HT-29 (cell line): ENCODE measurements around the gene RNF224. TPM values are rescaled to one million over a fixed set of nuclear protein-coding genes. Genes with fewer than 3 reads are reported as not detected.
A peak's percentile ranks its signal among the peaks of the same experiment; 100 is the strongest.
"Not testable (repeated sequence)": the region's sequence is repeated elsewhere in the genome, so short reads cannot be mapped to it uniquely, and the experiment has no call there.

Experiments
- DNase-seq: peaks from one replicate; pipeline ENCODE4 v3.0.0-alpha.2; 2015; ENCODE audit warnings: low spot score
- total RNA-seq: library from RNA; depleted of rRNA; stranded (reverse); fragments of >200 nt; shearing (Covaris generic); gene quantifications from 2 replicates; pipeline ENCODE4 v1.2.3, GENCODE V29; 2014

RNF224 gene
- total RNA-seq, 1 experiment from 2014 or later: 0.38 TPM

DNA sequence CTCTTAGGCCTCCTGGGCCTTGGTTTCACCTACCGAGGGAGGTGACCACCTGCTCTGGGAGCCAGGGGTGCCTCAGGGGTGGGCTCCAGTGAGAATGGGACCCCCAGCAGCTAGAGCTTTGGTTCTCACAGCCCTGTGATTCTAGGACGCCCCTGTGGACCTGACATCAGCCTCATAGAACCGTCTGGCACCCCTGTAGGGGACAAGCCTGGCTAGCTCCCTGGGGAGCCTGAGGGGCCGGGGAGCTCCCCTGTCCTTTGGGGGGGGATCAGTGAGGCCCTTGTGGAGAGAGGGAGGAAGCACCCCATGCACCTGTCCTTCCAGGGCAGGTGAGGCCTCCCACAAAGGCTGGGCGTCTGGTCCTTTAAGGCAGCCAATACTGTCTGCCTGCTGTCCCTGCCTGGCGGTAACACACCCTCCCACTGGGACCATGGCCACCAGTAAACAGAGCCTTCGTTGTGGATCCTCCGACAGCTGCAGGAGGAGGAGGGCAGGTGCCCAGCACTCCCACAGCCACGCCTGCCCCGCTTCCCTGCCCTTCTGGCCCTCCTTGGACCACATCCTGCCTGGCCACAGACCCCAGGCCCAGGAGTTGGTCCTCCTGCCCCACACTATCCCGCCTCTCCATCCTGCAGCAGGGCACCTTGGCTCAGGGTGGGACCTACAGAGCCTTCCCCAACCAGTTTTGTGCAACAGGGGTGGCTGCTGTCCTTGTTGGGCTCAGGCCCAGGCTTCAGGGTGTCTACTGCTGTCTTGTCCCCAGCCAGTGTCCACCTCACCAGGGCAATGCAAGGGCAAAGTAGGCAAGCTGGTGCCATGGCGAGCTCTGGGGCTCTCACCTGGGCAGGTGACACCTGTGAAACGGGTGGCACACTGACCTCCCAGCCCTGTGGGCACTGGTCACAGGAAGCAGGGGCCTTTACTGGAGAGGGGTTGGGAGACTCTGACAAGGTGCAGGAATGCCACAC, 10.7 kb downstream of the RNF224 start:
- peak; percentile 62 for DNase-seq

DNA sequence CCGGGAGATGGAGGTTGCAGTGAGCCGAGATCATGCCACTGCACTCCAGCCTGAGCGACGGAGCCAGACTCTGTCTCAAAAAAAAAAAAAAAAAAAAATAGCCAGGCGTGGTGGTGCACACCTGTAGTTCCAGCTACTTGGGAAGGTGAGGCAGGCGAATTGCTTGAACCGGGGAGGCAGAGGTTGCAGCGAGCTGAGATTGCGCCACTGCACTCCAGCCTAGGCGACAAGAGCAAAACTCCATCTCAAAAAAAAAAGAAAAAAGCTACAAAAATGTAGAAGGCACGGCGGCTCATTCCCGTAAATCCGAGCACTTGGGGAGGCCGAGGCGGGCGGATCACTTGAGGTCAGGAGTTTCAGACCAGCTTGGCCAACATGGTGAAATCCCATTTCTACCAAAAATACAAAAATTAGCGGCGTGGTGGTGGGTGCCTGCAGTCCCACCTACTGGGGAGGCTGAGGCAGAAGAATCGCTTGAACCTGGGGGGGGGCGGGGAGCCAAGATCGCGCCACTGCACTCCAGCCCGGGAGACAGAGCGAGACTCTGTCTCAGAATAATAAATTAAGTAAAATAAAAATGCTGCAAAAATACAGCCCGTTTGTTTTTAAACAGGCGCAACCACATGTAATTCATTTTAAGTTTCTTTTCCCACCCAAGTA, 12.4 kb downstream of the RNF224 start:
- DNase-seq: not testable (repeated sequence)

DNA sequence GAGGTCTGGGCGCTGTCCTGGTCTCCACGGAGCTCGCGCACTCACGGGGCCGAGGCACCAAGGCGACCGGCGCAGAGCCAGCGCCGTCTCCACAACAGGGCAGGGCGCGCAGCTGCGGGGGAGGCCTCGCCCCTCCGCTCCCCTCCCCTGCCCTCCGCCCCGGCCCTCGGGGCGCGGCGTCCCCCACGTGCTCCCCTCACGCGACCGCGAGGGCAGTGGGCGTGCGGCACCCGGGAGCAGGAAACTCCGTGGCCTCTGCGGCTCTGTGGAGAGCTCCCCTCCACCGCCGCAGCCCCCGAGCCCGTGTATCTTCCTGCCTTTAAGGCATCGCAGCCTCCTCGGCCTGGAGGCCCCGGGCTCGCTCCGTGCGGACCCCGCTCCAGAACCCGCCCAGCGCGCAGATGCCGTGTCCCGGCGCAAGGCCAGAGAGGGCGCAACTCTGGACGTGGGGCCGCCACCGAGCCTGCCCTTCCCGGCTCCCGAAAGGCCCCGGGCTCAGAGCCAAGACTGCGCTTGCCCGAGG, 13.1 kb downstream of the RNF224 start:
- DNase-seq: peak; percentile 69

DNA sequence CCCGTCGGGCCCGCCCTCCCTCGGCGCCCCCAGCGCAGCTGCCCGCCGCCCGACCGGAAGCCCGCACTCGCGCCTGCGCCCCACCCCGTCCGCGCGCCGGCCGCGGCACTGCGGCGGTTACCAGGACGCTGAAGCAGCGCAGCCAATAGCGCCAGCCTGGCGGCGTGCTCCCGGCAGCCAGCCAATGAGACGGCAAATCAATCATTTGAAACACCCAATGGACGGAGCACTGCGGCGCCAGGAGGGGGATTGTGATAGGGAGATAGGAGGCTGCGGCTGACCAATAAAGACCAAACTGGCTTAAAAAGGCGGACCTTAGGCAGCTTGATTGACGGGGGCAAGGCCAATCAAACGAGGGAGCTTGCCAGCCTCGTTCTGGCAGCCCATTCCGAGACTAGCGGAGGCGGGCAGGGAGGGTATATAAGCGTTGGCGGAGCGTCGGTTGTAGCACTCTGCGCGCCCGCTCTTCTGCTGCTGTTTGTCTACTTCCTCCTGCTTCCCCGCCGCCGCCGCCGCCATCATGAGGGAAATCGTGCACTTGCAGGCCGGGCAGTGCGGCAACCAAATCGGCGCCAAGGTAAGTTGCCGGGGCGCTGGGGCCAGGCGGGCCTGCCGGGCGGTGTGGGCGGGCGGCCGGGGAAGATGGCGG, 13.7 kb downstream of the RNF224 start, which contains the start of gene TUBB4B:
Gene TUBB4B (plus strand): TSS at position 447 of the 649 bp plus-strand sequence. CDS start 74 bp downstream, at position 521.
- DNase-seq: peak; percentile 99

DNA sequence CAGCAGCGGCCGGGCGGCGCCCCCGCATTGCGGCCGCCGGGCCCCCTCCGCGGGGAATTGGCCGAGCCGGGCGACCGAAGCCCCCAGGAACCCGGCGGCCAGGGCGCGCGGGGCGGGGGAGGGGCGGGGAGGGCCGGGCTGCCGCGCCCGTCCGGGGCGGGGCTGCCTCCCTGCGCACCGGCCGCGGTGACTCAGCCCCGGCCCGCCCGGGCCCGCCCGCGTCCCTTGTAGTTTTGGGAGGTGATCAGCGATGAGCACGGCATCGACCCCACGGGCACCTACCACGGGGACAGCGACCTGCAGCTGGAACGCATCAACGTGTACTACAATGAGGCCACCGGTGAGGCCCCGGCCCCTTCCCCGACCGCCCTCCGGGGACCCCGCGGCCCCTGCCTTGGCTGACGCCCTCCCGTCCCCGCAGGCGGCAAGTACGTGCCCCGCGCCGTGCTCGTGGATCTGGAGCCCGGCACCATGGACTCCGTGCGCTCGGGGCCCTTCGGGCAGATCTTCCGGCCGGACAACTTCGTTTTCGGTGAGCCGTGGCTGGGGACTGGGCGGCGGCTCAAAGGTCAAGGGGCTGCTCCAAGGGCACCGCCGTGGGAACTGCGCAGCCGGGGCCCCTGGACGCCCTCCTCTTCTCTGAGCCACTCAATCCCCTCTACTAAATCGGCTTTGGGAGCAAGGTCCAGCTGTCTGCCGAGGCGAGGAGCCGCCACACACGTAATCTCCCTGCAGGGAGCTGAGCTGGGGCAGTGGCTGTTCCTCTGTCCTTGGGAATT, 14.4 kb downstream of the RNF224 start:
- peak; percentile 56 for DNase-seq

DNA sequence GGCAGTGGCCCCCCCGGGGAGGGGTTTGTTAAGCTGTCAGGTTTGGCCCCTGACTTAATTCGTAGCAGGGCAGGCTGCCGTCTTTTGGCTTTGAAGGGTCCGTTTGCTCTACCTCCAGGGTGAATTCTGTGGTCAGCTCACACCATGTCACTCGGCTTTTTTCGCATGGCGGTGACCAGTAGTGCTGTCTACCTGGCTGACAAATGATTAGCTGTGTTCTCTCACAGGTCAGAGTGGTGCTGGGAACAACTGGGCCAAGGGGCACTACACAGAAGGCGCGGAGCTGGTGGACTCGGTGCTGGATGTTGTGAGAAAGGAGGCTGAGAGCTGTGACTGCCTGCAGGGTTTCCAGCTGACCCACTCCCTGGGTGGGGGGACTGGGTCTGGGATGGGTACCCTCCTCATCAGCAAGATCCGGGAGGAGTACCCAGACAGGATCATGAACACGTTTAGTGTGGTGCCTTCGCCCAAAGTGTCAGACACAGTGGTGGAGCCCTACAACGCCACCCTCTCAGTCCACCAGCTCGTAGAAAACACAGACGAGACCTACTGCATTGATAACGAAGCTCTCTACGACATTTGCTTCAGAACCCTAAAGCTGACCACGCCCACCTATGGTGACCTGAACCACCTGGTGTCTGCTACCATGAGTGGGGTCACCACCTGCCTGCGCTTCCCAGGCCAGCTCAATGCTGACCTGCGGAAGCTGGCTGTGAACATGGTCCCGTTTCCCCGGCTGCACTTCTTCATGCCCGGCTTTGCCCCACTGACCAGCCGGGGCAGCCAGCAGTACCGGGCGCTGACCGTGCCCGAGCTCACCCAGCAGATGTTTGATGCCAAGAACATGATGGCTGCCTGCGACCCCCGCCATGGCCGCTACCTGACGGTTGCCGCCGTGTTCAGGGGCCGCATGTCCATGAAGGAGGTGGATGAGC, 15.2 kb downstream of the RNF224 start:
- DNase-seq: no peak

DNA sequence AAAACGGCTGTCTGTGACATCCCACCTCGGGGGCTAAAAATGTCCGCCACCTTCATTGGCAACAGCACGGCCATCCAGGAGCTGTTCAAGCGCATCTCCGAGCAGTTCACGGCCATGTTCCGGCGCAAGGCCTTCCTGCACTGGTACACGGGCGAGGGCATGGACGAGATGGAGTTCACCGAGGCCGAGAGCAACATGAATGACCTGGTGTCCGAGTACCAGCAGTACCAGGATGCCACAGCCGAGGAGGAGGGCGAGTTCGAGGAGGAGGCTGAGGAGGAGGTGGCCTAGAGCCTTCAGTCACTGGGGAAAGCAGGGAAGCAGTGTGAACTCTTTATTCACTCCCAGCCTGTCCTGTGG, 15.9 kb downstream of the RNF224 start:
- not testable (repeated sequence) for DNase-seq

DNA sequence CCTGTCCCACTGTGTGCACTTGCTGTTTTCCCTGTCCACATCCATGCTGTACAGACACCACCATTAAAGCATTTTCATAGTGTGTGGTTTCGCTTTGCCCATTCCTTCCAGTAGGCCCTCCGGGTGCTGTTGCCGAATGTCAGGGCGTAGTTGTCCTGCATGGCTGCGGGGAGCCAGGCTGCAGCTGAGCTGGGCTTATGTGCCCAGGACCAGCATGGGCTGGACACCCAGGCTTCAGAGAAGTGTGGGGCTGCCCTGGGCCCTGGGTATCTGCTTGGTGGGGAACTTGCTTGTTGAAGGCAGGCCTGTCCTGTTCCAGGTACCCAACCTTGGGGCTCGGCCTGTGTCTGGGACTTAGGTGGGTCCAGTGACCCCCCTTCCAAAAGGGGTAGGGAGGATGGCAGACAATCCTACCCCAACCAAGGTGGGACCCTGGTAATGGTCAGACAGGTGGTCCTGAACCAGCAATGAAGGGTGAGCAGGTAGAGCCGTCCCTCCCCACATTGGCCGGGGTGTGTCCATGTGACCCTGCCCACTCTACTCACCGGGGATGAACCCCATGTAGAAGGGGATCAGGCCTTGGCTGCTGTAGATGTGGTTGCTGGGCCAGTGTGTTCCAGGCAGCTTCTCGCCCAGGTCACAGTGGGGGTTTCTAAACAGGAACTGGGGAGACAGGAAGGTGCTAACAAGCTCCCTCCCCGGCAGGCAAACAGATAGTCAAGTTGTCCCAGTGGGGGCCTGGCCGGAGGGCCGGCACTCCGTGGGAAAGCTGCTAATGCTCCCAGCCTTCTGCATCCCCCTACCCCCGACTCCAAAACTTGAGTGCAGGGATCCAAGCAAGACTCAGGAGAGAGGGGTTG, 16.6 kb downstream of the RNF224 start:
- DNase-seq: peak; percentile 61

DNA sequence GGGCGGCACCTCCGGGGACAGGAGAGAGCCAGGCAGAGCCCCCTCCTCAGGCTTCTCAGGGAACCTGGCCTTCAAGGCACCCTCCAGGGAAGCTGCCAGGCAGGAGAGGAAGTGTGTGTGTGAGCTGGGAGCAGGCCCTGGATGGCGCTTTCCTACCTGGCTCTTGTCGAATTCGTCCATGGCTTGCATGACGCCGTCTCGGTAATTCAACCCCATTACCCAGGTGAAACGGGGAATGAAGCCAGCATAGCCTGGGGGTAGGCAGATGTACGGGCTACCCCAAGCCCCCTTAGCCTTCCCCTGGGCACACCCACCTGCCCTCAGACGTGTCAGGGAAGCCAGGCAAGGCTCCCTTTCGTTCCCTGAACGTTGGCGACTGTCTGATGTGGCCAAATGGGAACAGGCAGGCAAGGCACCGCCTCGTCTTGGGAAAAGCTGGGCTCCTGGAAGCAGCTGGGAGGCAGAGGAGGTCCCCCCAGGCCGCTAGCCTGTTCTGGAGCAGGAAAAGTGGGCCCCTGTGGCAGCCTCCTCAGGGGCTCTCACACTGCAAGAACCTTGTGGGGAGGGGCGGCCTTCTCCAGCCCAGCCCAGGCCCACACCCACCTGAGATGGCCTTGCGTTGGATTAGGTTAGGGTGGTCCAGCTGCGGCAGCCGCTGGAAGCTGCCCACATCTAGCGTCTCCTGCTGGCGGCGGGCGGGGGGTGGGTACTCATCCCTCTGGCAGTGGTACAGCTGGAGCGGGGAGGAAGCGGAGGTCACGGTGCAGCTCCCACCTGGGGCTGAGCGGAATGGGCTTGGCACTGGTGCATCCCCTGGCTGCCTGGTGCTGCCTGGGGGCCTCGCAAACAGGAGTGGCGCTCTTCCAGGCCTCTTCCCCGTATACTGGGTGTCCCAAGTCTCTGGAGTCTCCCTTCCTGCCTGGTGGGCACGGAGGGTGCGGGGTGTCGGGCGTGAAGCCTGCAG, 17.5 kb downstream of the RNF224 start:
- DNase-seq: peak; percentile 57

DNA sequence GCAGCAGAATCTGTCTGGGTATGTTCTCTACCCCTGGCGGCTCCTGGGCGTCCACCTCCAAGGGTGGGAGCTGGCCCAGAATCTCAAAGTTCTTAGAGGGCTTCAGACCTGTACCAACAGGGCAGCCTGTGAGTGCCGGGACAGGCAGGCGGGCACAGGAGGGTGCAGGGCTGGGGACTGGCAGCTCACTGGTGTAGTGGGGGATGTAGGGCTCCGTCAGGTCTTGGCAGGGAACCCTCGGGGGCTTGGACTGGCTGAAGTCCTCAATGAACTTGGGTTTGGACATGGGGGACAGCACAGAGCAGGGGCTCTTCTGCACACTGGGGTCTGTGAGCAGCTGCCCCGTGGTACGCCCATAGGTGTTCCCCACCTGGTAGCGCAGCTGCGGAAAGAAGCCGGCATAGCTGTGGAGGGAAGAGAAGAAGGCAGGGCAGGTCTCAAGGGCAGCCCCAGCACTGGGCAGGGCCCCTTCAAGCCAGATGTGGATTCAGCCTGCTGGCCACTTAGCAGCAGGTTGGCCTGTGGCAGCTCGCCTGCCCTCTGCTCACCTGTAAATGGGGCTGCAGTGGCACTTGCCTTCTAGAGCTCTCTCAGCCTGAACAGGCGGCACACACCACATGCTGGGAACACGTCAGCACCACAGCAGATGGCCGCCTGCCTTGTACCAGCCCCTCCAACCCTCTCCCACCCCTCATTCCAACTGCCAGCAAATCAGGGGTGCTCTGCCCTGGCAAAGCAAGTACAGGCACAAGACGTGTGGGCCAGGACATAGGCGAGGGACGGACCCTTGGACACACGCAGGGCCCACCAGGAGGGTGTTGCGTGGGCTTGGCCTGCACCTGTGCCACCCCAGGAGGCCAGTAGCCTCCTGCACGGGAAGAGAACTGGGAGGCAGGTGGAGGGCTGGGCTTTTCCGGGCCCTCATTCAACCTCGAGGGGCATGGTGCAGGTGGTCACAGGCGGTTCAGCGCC, 18.4 kb downstream of the RNF224 start:
- no peak for DNase-seq

DNA sequence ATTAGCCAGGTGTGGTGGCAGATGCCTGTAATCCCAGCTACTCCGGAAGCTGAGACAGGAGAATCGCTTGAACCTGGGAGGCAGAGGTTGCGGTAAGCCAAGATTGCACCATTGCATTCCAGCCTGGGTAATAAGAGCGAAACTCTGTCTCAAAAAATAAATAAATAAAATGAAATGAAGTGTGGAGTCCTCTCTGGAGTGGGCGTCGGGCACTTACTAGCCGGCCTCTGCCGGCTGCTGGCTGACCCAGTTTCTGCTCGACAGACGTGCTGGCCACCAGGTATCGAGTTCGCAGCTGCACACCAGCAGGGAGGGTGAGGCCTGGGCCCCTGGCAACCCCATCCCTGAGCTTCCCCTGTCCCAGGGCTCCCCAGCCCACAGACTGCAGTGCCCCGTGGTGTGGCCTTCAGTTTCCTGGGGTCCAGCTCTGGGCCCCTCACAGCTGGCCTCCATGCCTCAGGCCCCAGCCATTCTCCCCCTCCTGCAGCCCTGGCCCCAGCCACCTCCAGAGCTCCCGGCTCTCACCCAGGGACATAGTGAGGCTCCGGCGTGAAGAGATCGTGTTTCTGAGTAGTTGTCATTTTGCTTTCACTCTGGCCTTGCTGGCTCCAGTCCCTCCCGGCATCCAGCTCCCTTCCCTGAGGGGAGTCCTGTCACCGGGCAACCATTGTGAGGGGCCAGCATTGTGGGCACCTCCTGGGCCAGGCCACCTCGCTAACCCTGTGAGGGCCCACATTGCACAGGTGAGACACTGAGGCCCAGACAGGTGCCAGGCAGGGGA, 20.0 kb downstream of the RNF224 start:
- no peak for DNase-seq

DNA sequence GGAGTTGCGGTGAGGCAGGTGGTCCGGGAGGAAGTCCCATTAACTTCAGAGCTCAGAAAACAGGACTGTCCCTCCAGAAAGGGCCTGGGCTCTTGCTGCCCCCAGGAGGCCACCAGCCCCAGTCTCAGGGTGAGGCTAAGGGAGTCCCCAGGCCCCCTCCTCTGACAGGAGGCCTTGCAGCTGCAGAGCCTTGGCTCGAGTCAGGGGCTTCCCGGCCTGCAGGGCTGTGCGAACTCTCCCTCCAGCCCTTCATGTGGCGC, 20.5 kb downstream of the RNF224 start:
- no peak for DNase-seq

DNA sequence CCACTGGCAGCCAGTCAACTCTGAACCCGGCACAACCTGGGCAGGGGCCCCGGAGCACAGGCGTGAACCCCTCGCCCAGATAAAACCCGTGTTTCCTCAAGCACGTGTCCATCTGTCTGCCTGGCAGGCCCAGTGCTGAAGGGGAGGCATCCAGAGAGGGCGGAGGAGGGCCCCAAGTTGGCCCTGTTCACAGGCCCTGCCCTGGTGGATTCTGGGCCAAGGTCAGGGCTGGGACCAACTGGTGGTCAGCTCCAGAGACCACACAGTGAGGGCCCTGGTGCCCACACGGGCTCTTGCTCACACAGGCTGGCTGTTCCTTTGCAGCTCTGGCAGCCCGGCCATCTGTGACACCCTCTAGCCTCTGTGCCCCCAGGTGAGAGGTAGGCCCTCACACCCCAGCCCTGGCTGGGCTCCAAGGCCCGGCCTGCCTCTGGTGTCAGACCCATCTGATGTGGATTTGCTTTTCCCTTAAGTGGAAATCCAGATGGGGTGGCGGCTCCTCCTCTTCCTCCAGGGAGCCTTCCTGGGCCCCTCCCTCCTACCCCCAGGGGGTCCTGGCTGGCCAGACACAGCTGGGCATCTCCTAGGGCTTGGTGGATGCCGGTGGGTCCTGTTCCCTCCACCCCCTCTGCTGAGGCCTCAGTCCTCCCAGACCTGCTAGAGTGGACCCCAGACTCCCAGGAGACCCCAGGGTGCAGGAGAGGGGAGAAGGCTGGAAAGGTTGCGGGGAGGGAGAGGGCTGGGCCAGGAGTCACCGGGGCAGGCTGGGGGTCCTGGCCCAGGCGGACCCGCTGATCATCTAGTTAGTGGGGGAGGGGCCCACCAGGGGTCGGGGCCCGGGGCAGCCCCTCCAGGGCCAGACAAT, 23.3 kb downstream of the RNF224 start:
- DNase-seq: no peak

DNA sequence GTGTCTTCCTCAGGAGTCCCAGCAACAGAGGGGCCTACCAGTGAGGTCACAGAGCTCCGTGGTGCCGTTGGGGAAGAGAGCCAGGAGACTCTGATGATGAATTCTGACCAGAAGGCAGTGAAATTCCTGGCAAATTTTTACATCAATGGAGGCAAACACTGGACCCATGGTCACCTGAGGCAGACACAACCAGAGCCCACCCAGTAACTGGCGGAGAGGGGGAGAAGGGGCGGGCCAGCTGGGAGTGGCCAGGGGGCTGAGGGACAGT, 23.8 kb downstream of the RNF224 start, which contains the start of gene STPG3:
Gene STPG3 (plus strand): TSS at position 93 of the 268 bp plus-strand sequence. CDS start 1 bp downstream, at position 94.
- DNase-seq: no peak
